OCI-LY3 (cell line): Measurements from ENCODE around the gene THOC6.

Experiments used
- H2AFZ ChIP-seq: fragments of 200-600, 300-600 bp; shearing (Covaris generic); 2 replicates; pipeline ENCODE4 v1.6.0; 2014; ENCODE audit warnings: antibody characterized with exemption, low read depth, low read length
- H3K27ac ChIP-seq: fragments of 200-600, 300-600 bp; sonication (generic); 2 replicates; pipeline ENCODE4 v1.5.1; 2014; ENCODE audit warnings: mild to moderate bottlenecking, low read length, moderate library complexity, mixed read lengths
- H3K27me3 ChIP-seq: fragments of 200-600, 300-600 bp; sonication (generic); 2 replicates; pipeline ENCODE4 v1.6.1; 2014; ENCODE audit warnings: low read depth, low read length, mixed read lengths
- H3K36me3 ChIP-seq: fragments of 200-600, 300-600 bp; sonication (generic); replicated peaks from 2 replicates; pipeline ENCODE3; 2014; ENCODE audit warnings: low read depth, low read length, mixed read lengths
- H3K4me1 ChIP-seq: fragments of 300-600, 200-600 bp; sonication (generic); 2 replicates; pipeline ENCODE4 v1.6.1; 2014; ENCODE audit warnings: low read length, mixed read lengths
- H3K4me2 ChIP-seq: fragments of 200-600, 300-600 bp; sonication (generic); 2 replicates; pipeline ENCODE4 v1.6.1; 2014; ENCODE audit warnings: low read length, mixed read lengths
- H3K4me3 ChIP-seq: fragments of 300-600, 200-600 bp; sonication (generic); 2 replicates; pipeline ENCODE4 v1.5.1; 2014; ENCODE audit warnings: antibody characterized with exemption, mild to moderate bottlenecking, low read length, moderate library complexity
- H3K79me2 ChIP-seq: fragments of 300-600, 200-600 bp; shearing (Covaris generic); 2 replicates; pipeline ENCODE4 v1.6.1; 2014; ENCODE audit warnings: mild to moderate bottlenecking, low read length, mixed read lengths
- H3K9ac ChIP-seq: fragments of 300-600, 200-600 bp; shearing (Covaris generic); 2 replicates; pipeline ENCODE4 v1.6.0; 2014; ENCODE audit warnings: mild to moderate bottlenecking, low read length, moderate library complexity
- H3K9me3 ChIP-seq: fragments of 200-600, 300-600 bp; shearing (Covaris generic); 2 replicates; pipeline ENCODE4 v1.6.1; 2014; ENCODE audit warnings: low read length, mixed read lengths; ENCODE audit not compliant: insufficient read depth
- H4K20me1 ChIP-seq: fragments of 200-600, 300-600 bp; sonication (generic); 2 replicates; pipeline ENCODE4 v1.6.1; 2016; ENCODE audit warnings: low read length, mixed read lengths; ENCODE audit not compliant: insufficient read depth
- CTCF ChIP-seq: fragments of 200-600, 300-600 bp; sonication (generic); IDR thresholded peaks from 2 replicates; pipeline ENCODE4 v1.5.1; 2014; ENCODE audit warnings: antibody characterized with exemption, low read length, low read depth
- EZH2phosphoT487 ChIP-seq: fragments of 200-600 bp; shearing (Covaris generic); IDR thresholded peaks from 2 replicates; pipeline ENCODE4 v1.6.1; 2018; ENCODE audit warnings: antibody characterized with exemption, mixed run types, low read depth

The THOC6 gene

GRCh38 chr16:3026609-3027488 is 3.0 kb downstream of the THOC6 start:
- TF ChIP-seq CTCF (no peak), EZH2phosphoT487 (no peak)
- Histone ChIP-seq H2AFZ (no peak overlapping the region), H3K9me3 (no peaks in the 10 kb centered on the region), H3K79me2 (no peaks in the 10 kb centered on the region), H3K27ac (no peak overlapping the region), H3K4me3 (no peak overlapping the region), H3K4me2 (no peak overlapping the region), H3K36me3 (peaks cover 9% of the 10 kb centered on the region), H4K20me1 (no peaks in the 10 kb centered on the region), H3K27me3 (no peaks in the 10 kb centered on the region), H3K9ac (no peak overlapping the region), H3K4me1 (peaks cover 17% of the 10 kb centered on the region; the same call in 1 of the 2 replicates)

GRCh38 chr16:3027489-3027795 is 3.6 kb downstream of the THOC6 start:
- H3K36me3 ChIP-seq: peaks cover 9% of the 10 kb centered on the region
- no peak overlapping the region for H3K27ac ChIP-seq
- H3K27me3 ChIP-seq: no peaks in the 10 kb centered on the region
- no peaks in the 10 kb centered on the region for H3K9me3 ChIP-seq
- H4K20me1 ChIP-seq: no peaks in the 10 kb centered on the region
- TF ChIP-seq EZH2phosphoT487 (no peak), CTCF (no peak)
- no peaks in the 10 kb centered on the region for H3K79me2 ChIP-seq
- H3K4me2 ChIP-seq: no peak overlapping the region
- no peak overlapping the region for H3K4me3 ChIP-seq
- H3K9ac ChIP-seq: no peak overlapping the region
- peaks cover 17% of the 10 kb centered on the region for H3K4me1 ChIP-seq
- H2AFZ ChIP-seq: no peak overlapping the region

- no peaks in the 10 kb centered on the region for H3K27me3 ChIP-seq
- no peaks in the 10 kb centered on the region for H3K79me2 ChIP-seq
- 0 out of 2 replicates have a peak overlapping the region, but pooled peaks have one; percentile 22 for H3K4me3 ChIP-seq
- H3K9ac ChIP-seq: no peak overlapping the region
- no peaks in the 10 kb centered on the region for H3K9me3 ChIP-seq
- peaks cover 9% of the 10 kb centered on the region for H3K36me3 ChIP-seq
- H2AFZ ChIP-seq: no peak overlapping the region
- TF ChIP-seq CTCF: peak; percentile 60
- TF ChIP-seq EZH2phosphoT487: no peak
- no peak overlapping the region for H3K27ac ChIP-seq
- H3K4me2 ChIP-seq: peak overlapping the region; percentile 49
- peaks cover 19% of the 10 kb centered on the region for H3K4me1 ChIP-seq
- no peaks in the 10 kb centered on the region for H4K20me1 ChIP-seq
These were observed 4.3 kb downstream of the THOC6 start for GRCh38 chr16:3027983-3028715.

GRCh38 chr16:3028716-3029319 is 5.0 kb downstream of the THOC6 start:
- H3K9ac ChIP-seq: no peak overlapping the region

More at GRCh38 chr16:3028716-3029319, 5.0 kb downstream of the THOC6 start:
- no peak overlapping the region for H2AFZ ChIP-seq
- H3K79me2 ChIP-seq: no peaks in the 10 kb centered on the region
- peaks cover 9% of the 10 kb centered on the region for H3K36me3 ChIP-seq
- H3K27me3 ChIP-seq: peaks cover 3% of the 10 kb centered on the region; the same call in 1 of the 2 replicates
- H3K4me1 ChIP-seq: peaks cover 21% of the 10 kb centered on the region
- no peak overlapping the region for H3K4me2 ChIP-seq
- H3K27ac ChIP-seq: no peak overlapping the region
- no peak overlapping the region for H3K4me3 ChIP-seq
- TF ChIP-seq CTCF: no peak
- no peak for TF ChIP-seq EZH2phosphoT487
- no peaks in the 10 kb centered on the region for H4K20me1 ChIP-seq
- no peaks in the 10 kb centered on the region for H3K9me3 ChIP-seq
